NOMO-1 treated with dmso at 0.1 percent for 144 hours (cell line): ENCODE results near the gene GPR34.

Source experiments
- DNase-seq: peaks from one replicate; lab custom pipeline; 2025; ENCODE audit not compliant: unreplicated experiment; lab: John Stamatoyannopoulos, UW

Gene GPR34

DNA sequence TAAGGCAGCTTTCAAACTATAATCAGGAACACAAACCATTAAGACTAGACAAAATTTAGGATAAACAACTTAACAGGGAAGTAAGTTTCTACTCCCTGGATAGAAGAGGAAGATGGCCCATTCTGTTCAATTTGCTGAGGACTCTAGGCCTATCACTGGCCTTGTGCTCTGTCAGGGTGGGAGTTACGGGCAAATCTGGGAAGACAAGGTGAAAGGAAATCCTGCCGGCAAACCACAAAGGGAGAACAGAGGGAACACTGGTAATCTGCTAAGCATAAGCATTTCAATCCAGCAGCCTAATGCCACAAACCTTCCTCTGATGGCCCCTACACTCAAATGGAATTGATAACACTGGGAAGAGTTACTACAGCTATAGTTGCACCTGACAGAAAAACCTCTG is 43.5 kb downstream of the GPR34 start:
- DNase-seq = no peak

DNA sequence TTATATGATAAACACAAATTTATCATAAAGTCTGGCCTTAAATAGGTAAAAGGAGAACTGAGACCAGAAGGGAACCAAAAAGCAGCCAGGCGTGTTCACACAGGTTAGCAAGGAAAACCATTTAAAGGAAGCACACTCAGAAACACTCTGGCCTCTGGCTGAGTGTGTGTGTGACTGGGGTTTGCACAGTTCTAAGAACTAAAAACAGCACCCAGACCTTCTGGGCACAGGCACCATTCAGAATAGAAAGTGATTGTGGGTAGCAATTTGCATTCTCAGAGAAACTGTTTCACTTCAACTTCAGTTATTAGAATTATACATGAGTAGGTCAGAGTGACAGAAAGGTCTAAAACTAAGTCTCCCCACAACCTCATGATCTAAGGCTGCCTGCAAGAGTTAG is 45.2 kb downstream of the GPR34 start:
- no peak for DNase-seq

- no peak for DNase-seq
Measured at GRCh38 chrX:41734530-41734929, 45.8 kb downstream of the GPR34 start.

GRCh38 chrX:41737065-41737464 is 48.3 kb downstream of the GPR34 start:
- DNase-seq = no peak

- no peak for DNase-seq
Measured at GRCh38 chrX:41739871-41740270, 51.1 kb downstream of the GPR34 start.
